ENCODE results near the gene LAMTOR1. TPM values are rescaled to one million over a fixed set of nuclear protein-coding genes. Genes with fewer than 3 reads are reported as not detected.
"Not testable (repeated sequence)": the region's sequence is repeated elsewhere in the genome, so short reads cannot be mapped to it uniquely, and the experiment has no call there.

The LAMTOR1 gene
- 100 to 1,000 TPM; 123 to 133 (median 128) TPM for polyA plus RNA-seq (ENCODE audit: insufficient read length in 3 of 3)
- long read RNA-seq, donor 1, transcript LAMTOR1-201 (5 exons, 1,179 nt) = major isoform, 77 of 79 reads
- long read RNA-seq, donor 1, partial matches to known transcripts = 0 of 79 reads
- long read RNA-seq, donor 1, other reads (novel, unspliced or antisense) = 0 of 79 reads
- long read RNA-seq, donor 2, transcript LAMTOR1-201 (5 exons, 1,179 nt) = major isoform, 72 of 82 reads
- long read RNA-seq, donor 2, partial matches to known transcripts = 0 of 82 reads
- long read RNA-seq, donor 2, other reads (novel, unspliced or antisense) = 8 of 82 reads
- long read RNA-seq, donor 3, transcript LAMTOR1-201 (5 exons, 1,179 nt) = major isoform, 74 of 81 reads
- long read RNA-seq, donor 3, partial matches to known transcripts = 5 of 81 reads
- long read RNA-seq, donor 3, other reads (novel, unspliced or antisense) = 0 of 81 reads
- long read RNA-seq, donor 4, transcript LAMTOR1-201 (5 exons, 1,179 nt) = major isoform, 86 of 88 reads
- long read RNA-seq, donor 4, partial matches to known transcripts = 0 of 88 reads
- long read RNA-seq, donor 4, other reads (novel, unspliced or antisense) = 0 of 88 reads
- long read RNA-seq, donor 5, transcript LAMTOR1-201 (5 exons, 1,179 nt) = major isoform, 37 of 37 reads
- long read RNA-seq, donor 5, partial matches to known transcripts = 0 of 37 reads
- long read RNA-seq, donor 5, other reads (novel, unspliced or antisense) = 0 of 37 reads
- long read RNA-seq, donor 6, transcript LAMTOR1-201 (5 exons, 1,179 nt) = major isoform, 65 of 72 reads
- long read RNA-seq, donor 6, partial matches to known transcripts = 6 of 72 reads
- long read RNA-seq, donor 6, other reads (novel, unspliced or antisense) = 0 of 72 reads
- long read RNA-seq, donor 7, transcript LAMTOR1-201 (5 exons, 1,179 nt) = major isoform, 92 of 108 reads
- long read RNA-seq, donor 7, partial matches to known transcripts = 10 of 108 reads
- long read RNA-seq, donor 7, other reads (novel, unspliced or antisense) = 0 of 108 reads
- long read RNA-seq, donor 8, transcript LAMTOR1-201 (5 exons, 1,179 nt) = major isoform, 41 of 41 reads
- long read RNA-seq, donor 8, partial matches to known transcripts = 0 of 41 reads
- long read RNA-seq, donor 8, other reads (novel, unspliced or antisense) = 0 of 41 reads
- long read RNA-seq, donor 9, transcript LAMTOR1-201 (5 exons, 1,179 nt) = major isoform, 99 of 107 reads
- long read RNA-seq, donor 9, partial matches to known transcripts = 7 of 107 reads
- long read RNA-seq, donor 9, other reads (novel, unspliced or antisense) = 0 of 107 reads
- long read RNA-seq, donor 10, transcript LAMTOR1-204 (4 exons, 1,346 nt) = minor isoform, 7 of 69 reads
- long read RNA-seq, donor 10, transcript LAMTOR1-201 (5 exons, 1,179 nt) = major isoform, 61 of 69 reads
- long read RNA-seq, donor 10, partial matches to known transcripts = 0 of 69 reads
- long read RNA-seq, donor 10, other reads (novel, unspliced or antisense) = 0 of 69 reads
- long read RNA-seq, donor 11, transcript LAMTOR1-201 (5 exons, 1,179 nt) = major isoform, 45 of 46 reads
- long read RNA-seq, donor 11, partial matches to known transcripts = 0 of 46 reads
- long read RNA-seq, donor 11, other reads (novel, unspliced or antisense) = 0 of 46 reads
- long read RNA-seq, donor 12, transcript LAMTOR1-204 (4 exons, 1,346 nt) = minor isoform, 5 of 101 reads
- long read RNA-seq, donor 12, transcript LAMTOR1-201 (5 exons, 1,179 nt) = major isoform, 96 of 101 reads
- long read RNA-seq, donor 12, partial matches to known transcripts = 0 of 101 reads
- long read RNA-seq, donor 12, other reads (novel, unspliced or antisense) = 0 of 101 reads
- long read RNA-seq, donor 13, transcript LAMTOR1-201 (5 exons, 1,179 nt) = major isoform, 35 of 36 reads
- long read RNA-seq, donor 13, partial matches to known transcripts = 0 of 36 reads
- long read RNA-seq, donor 13, other reads (novel, unspliced or antisense) = 0 of 36 reads
- long read RNA-seq, donor 14 = 0 reads
- long read RNA-seq, donor 15, transcript LAMTOR1-201 (5 exons, 1,179 nt) = major isoform, 97 of 106 reads
- long read RNA-seq, donor 15, partial matches to known transcripts = 6 of 106 reads
- long read RNA-seq, donor 15, other reads (novel, unspliced or antisense) = 0 of 106 reads
- long read RNA-seq, donor 16, transcript LAMTOR1-201 (5 exons, 1,179 nt) = major isoform, 78 of 88 reads
- long read RNA-seq, donor 16, partial matches to known transcripts = 8 of 88 reads
- long read RNA-seq, donor 16, other reads (novel, unspliced or antisense) = 0 of 88 reads

GRCh38 chr11:72102946-72103753 is at the start of gene LAMTOR1:
Gene LAMTOR1 (minus strand): TSS chr11:72103297. CDS start chr11:72103224, 73 bp downstream.
- DNase-seq = peak; percentile 99

GRCh38 chr11:72150882-72151281 is 47.8 kb upstream of the LAMTOR1 start:
- no peak for DNase-seq

DNA sequence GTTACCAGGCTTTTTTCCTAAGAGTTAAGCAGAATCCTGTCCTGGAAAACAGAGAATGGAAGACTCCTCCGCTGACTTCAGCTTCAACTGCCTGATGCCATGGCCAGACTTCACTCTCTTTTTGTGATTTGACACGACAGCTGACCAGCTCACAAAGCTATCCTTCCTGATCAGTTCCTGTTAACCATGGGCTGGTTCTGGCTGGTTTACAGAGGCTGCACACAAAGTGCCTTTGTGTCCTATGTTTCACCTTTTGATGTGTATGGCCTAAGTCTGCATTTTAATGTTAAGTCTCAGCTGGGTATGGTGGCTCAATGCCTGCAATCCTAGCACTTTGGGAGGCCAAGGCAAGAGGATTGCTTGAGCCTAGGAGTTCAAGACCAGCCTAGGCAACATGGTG is 43.5 kb upstream of the LAMTOR1 start:
- no peak for DNase-seq

GRCh38 chr11:72144807-72145565 is 41.9 kb upstream of the LAMTOR1 start:
- no peak for DNase-seq

DNA sequence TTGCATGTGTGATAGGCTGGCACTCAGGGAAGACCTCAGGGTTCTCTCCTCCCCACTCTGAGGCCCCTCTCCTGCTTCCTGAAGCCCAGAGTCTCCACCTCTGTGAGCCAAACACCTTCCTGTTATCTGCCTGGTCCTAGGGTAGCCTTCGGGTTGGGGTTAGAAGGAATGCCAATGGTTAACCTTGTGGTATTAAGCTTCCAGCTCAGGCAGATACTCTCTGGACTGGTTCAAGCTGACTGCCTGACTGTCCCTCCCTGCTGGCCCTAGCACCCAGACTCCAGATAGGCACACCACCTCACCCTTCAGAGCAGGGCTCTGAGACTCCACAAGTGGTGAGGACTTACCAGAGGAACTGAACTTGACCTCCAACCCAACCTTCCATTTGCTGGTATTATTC is 39.4 kb upstream of the LAMTOR1 start:
- not testable (repeated sequence) for DNase-seq

- DNase-seq = not testable (repeated sequence)
Observed at GRCh38 chr11:72142086-72142485, 39.0 kb upstream of the LAMTOR1 start.

DNA sequence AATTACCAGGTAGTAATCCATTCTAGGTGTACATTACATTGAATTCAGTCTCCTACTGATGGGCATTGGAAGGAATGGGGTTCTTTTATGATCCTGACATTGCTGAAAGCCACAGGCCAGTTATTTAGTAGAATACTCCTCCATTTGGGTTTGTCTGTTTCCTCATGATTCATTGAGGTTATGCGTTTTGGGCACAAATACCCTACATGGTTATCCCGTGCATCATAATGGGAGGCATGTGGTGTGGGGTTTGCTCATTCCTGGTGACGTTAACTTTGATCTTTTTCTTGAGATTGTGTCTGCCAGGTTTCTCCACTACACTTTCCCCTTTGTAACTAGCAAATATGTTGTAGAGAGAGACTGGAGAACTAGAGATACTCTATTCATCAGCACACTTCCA is 38.0 kb upstream of the LAMTOR1 start:
- no peak for DNase-seq

GRCh38 chr11:72140661-72141060 is 37.6 kb upstream of the LAMTOR1 start:
- no peak for DNase-seq

GRCh38 chr11:72139500-72139899 is 36.4 kb upstream of the LAMTOR1 start:
- no peak for DNase-seq

DNA sequence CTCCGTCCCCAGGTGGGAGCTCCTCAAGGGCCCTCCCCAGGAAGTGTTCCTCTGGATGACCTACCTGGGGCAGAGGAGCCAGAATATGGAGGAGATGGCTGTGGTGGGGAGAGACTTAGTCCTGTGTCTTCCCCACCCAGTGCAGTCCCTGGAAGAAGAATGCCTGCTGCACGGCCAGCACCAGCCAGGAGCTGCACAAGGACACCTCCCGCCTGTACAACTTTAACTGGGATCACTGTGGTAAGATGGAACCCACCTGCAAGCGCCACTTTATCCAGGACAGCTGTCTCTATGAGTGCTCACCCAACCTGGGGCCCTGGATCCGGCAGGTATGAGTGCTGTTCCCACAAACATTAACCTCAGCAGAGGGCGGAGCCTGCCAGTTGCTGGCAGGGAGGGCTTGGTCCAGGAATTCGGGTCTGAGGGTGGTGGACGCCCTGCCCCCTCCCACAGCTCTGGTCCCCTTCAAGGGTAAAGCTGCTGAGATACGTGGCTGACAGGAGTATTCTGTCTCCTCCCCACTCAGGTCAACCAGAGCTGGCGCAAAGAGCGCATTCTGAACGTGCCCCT is 35.8 kb upstream of the LAMTOR1 start:
- no peak for DNase-seq

DNA sequence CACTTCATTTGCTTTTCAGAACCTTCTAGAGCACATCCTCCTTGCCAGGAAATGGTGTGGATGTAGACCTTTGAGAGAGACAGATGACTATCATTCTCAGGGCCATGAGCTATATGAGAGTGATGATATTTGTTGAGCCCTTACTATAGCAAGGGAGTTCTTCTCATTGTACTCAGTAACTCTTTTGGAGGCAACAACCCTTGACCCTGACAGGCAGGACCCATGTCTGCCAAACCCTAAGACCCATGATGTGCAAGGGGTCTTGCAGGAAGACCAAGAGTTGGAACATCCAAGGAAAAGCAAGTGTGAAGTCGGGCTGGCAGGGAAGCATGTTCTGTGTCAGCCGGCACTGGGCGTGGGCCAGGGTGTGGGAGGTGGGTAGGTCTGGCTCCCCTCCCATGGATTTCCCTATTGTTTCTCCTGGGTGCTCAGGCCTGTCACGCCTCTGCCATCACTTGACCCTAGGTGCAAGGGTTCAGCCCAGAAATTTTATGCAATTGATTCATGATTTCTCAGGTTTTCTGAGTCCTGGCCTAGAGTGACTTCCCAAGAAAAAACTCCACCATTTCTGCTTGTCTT is 33.7 kb upstream of the LAMTOR1 start:
- no peak for DNase-seq

DNA sequence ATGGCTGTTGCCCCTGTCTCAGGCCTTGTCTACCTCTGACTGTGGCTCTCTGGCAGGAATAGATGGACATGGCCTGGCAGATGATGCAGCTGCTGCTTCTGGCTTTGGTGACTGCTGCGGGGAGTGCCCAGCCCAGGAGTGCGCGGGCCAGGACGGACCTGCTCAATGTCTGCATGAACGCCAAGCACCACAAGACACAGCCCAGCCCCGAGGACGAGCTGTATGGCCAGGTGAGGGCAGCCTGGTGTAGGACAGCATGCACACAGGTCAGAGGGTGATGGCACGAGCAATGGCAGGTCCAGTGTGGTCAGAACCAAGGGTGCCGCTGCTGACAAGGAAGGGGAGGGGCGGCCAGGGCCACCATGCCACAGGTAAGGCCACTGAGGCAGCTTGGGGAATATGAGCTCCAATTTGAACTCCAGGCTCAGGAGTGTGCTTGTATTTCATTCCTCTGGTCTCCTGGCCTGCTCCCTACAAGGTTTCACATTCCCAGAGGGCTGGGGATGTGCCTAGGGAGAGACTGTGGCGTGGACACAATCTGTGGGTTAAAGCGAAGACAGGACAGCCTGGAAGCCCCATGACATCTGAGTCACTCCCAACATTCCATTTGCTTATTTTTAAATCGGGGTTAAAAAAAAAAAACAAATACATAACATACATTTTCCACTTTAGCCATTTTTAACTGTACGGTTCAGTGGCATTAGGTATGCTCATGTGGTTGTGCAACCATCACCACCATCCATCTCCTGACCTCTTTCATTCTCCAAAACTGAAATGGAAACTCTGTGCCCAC is 33.0 kb upstream of the LAMTOR1 start:
- no peak for DNase-seq

DNA sequence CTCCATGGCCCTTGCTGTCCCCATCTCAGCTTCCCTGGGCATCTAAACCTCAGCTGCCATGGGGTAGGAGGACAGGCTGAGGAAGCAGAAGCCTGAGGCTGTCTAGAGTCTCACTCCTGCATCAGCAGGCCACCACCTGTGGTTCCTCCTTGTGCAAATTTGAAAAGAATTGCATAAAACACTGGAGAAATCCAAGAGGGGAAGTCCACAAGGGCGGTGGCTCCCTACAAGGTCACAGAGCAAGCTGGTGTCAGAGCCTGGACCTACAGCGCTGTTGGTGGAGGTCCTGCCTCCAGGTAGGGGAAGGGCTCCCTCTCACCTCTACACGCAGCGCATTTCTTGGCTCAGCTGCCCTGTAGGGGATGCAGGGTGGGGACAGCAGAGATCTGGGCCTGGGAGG is 32.4 kb upstream of the LAMTOR1 start, which contains the start of gene FOLR3:
Gene FOLR3 (plus strand): TSS at position 253 of the 400 bp plus-strand sequence. CDS start 228 bp downstream, outside the sequence.
- DNase-seq = not testable (repeated sequence)

GRCh38 chr11:72132646-72133045 is 29.5 kb upstream of the LAMTOR1 start:
- DNase-seq = no peak

DNA sequence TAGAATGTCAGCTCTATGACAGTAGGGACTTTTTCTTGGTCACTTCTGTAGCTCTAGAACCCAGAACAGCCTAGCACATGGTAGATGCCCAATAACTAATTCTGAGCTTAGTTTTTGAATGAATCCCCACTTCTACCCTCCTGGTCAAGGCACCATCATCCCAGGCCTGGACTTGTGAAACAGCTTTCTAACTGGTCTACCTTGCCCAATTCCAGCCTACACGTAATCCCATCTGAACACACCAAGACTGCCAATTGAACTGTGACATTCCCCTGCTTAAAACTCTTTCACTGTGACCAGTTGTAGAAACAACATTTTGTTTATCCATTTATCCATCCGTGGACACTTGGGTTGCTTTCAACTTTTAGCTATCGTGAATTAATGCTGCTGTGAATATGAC is 26.3 kb upstream of the LAMTOR1 start:
- DNase-seq = no peak

- DNase-seq = no peak
Observed at GRCh38 chr11:72127923-72128322, 24.8 kb upstream of the LAMTOR1 start.
